ENCODE data around the gene PRCC. TPM values are rescaled to one million over a fixed set of nuclear protein-coding genes. Genes with fewer than 3 reads are reported as not detected.

Gene PRCC
- 41.6 and 43.2 TPM in 2 replicates for total RNA-seq

GRCh38 chr1:156767101-156767878, at the start of gene PRCC:
Gene PRCC (plus strand): TSS chr1:156767535. CDS start chr1:156767772, 237 bp downstream.

GRCh38 chr1:156727926-156728598, 39.3 kb upstream of the PRCC start, which contains the start of gene METTL25B:
Gene METTL25B (plus strand): TSS chr1:156728469. CDS start chr1:156729105, 636 bp downstream.

GRCh38 chr1:156728599-156729462, 38.5 kb upstream of the PRCC start, which contains the start of gene ISG20L2:
Gene ISG20L2 (minus strand): TSS chr1:156728766. CDS start chr1:156727652, 1,114 bp downstream.

GRCh38 chr1:156740741-156741480, 26.4 kb upstream of the PRCC start, which contains the start of gene MRPL24:
Gene MRPL24 (minus strand): TSS chr1:156741088. CDS start chr1:156738704, 2,384 bp downstream.

GRCh38 chr1:156751451-156751756, 15.9 kb upstream of the PRCC start, which contains the start of gene HDGF:
Gene HDGF (minus strand): TSS chr1:156751675. CDS start chr1:156751429, 246 bp downstream.

DNA sequence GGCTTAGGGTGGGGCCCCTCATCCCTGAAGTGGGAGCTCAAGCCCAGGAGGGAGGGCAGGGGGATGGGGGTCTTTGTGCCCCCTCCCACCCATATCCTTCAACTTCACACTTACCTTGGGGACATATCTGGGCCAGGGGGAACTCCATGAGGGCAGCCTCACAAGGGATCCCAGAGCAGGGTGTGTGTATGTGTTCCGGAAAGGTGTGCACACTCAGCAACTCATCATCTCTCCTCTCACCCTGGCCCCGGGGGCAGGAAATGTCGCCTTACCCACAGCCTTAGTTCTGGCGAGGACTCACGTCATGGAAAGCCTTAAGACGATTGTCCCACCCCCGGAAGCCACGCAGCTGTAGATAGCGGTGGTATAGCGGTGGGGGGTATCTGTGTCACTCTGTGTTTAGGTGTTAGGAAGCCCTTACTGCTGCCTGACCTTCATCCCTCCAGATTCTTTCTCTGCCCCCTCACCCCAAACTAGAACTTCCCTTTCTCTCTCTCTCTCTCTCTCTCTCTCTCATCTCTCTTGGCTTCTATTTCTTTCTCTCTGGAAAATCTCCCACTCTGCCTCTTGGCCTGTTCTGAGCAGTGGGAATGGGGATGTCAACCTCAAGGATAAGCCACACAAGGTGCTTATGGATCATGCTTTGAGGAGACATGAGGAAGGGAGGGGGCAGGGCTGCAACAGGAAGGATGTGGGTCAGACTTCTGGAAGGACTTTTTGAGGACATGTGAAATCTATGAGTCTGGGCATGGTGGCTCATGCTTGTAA, 49.4 kb downstream of the PRCC start, which contains the start of gene SH2D2A:
Gene SH2D2A, minus strand, starts transcription at position 288 of the 768 bp plus-strand sequence. Its CDS starts 140 bp downstream, at position 148.

Other genes starting within 250 kb of the PRCC start
- 48.9 and 50.9 TPM in 2 replicates for gene IQGAP3, start 195.0 kb upstream of the PRCC start, total RNA-seq
- not detected in 2 replicates for gene TTC24, start 187.8 kb upstream of the PRCC start, total RNA-seq
- 110 and 113 TPM in 2 replicates for gene NAXE, start 175.8 kb upstream of the PRCC start, total RNA-seq
- gene GPATCH4, start 166.1 kb upstream of the PRCC start, total RNA-seq, result 15.8 and 16.9 TPM in 2 replicates
- gene HAPLN2, start 148.1 kb upstream of the PRCC start, total RNA-seq, result not detected in 2 replicates
- gene BCAN, start 125.4 kb upstream of the PRCC start, total RNA-seq, result not detected in 2 replicates
- 30.5 and 35.0 TPM in 2 replicates for gene NES, start 90.1 kb upstream of the PRCC start, total RNA-seq
- 32.1 and 50.8 TPM in 2 replicates for gene CRABP2, start 62.0 kb upstream of the PRCC start, total RNA-seq
- 11.0 and 11.6 TPM in 2 replicates for gene METTL25B, start 39.1 kb upstream of the PRCC start, total RNA-seq
- gene ISG20L2, start 38.8 kb upstream of the PRCC start, total RNA-seq, result 22.4 and 24.9 TPM in 2 replicates
- gene MRPL24, start 26.4 kb upstream of the PRCC start, total RNA-seq, result 96.9 and 106 TPM in 2 replicates
- 193 and 222 TPM in 2 replicates for gene HDGF, start 15.9 kb upstream of the PRCC start, total RNA-seq
- 0.34 and 0.59 TPM in 2 replicates for gene SH2D2A, start 49.3 kb downstream of the PRCC start, total RNA-seq
- gene INSRR, start 91.6 kb downstream of the PRCC start, total RNA-seq, result not detected in 2 replicates
- not detected in 2 replicates for gene NTRK1, start 93.3 kb downstream of the PRCC start, total RNA-seq
- gene PEAR1, start 126.2 kb downstream of the PRCC start, total RNA-seq, result 21.1 and 24.0 TPM in 2 replicates
- gene LRRC71, start 153.1 kb downstream of the PRCC start, total RNA-seq, result 0.15 and 1.3 TPM in 2 replicates

Measured in bronchus fibroblast of lung (primary cell).